GM18517 (cell line): ENCODE data around the gene CCZ1B.
"Not testable (repeated sequence)": the region's sequence is repeated elsewhere in the genome, so short reads cannot be mapped to it uniquely, and the experiment has no call there.

ENCODE experiments used
- ATAC-seq: cut with Tn5 transposase; IDR thresholded peaks from one replicate; pipeline ENCODE4 v1.9.1; 2021; ENCODE audit warnings: mild to moderate bottlenecking, moderate library complexity; ENCODE audit not compliant: unreplicated experiment

The CCZ1B gene

DNA sequence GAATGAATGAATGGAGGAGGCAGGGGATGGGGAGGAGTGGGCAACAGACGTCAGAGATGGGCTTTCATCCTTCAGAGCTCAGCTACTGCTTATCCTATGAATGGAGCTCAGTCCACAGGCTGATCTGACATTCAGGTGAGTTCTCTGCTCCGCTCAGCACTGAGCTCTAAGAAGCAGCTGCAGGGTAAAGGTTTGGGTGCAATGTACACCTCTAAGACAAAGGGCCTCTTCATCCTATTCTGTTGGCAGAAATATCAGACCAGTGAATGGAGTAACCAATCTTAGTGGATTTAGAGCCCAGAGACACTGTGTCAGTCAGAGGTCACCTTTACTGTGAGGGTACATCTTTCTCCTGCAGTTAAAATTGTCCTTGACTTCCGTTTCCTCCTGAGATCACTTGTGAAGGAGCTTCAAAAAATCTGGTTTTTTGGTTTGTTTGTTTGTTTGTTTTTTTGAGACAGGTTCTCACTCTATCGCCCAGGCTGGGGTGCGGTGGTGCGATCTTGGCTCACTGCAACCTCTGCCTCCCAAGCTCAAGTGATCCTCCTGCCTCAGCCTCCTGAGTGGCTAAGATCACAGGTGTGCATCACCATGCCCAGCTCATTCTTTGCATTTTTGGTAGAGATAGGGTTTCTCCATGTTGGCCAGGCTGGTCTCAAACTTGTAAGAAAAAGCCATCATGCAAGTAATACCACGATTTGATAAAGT, 5.1 kb upstream of the CCZ1B start:
- ATAC-seq: no peak

DNA sequence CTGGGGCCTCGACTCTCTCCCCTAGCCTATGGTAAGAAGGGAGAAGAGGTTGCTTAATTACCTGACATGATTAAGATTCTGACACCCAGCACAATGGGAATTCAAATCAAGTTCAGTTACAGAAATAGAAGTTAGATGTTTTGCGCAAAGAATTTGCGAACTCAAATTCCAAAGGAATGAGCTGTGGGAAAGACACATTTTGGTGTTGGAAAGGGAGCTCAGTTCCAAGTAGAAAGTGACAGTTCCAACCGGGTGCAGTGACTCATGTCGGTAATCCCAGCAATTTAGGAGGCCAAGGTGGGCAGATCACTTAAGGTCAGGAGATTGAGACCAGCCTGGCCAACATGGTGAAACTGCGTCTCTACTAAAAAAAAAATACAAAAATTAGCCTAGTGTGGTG, 4.0 kb upstream of the CCZ1B start:
- not testable (repeated sequence) for ATAC-seq

DNA sequence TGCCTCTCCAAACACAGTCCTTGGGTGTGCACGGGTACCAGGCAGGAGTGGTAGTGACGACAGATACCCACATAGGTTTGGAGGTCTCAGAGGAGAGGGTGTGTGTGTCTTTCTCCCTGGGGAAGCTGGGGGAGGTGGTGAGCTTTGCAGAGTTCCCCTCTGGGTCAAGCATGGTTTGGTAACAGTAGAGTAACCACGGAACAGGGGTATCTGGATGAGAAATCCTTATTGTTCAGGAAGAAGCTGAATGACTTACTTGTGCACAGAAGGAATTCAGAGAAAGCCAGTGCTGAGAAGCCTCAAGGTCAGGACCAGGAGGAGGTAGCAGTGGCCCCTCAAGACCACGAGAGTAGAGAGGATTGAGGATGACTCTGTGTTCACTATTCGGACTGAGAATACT, 3.5 kb upstream of the CCZ1B start:
- ATAC-seq: not testable (repeated sequence)

DNA sequence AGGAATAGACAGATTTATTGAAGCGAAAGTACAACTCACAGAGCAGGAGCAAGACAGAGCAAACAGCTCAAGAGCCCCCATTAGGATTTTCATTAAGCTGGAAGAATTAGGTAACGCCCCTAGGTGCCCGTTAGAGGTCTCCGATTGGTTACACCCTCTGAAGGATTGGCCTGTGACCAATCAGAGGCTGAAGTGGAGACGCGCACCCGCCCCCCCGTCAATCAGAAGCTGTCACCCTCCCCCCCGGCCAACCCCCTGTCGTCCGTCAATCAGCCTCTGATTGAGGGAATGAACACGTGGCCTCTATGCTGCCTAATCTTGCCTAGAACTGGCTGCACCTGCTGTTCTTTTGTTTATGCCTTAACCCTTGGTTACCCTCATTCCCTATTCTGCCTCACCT, 1.1 kb upstream of the CCZ1B start:
- not testable (repeated sequence) for ATAC-seq

DNA sequence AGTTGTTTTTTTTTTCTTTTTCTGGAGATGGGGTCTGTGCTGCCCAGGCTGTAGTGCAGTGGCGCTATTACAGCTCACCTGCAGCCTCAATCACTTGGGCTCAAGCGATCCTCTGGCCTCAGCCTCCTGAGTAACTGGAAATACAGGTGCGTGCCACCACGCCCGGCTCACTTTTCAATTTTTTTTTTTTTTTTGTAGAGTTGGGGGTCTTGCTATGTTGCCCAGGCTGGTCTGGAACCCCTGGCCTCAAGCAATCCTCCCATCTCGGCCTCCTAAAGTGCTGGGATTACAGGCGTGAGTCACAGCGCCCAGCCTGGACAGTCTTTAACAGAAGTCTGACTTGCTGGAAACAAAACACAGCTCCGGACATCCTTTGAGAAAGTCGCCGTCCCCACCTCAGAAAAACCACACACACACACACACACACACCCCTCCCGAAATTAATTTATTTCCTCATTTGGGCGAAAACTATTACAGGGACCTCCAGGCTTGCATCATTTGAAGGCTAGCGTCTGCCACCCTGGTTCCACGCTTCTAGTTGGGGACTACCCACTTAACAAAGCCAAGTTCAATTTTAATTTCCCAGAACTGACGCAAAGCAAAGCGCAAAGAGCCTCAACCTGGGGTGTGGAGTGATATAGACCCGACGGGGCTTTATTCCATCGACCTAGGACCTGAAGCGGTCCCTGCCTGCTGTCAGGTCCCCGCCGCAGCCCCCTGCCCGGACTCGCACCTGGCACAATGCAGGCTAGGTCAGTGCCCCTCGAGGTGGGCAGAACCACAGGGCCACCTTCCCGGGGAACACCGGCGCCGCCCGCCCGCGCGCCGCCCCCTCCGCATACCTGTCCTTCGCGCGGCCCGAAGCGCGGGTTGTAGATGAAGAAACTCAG, 594 bp downstream of the CCZ1B start:
- peak; percentile 51 for ATAC-seq

DNA sequence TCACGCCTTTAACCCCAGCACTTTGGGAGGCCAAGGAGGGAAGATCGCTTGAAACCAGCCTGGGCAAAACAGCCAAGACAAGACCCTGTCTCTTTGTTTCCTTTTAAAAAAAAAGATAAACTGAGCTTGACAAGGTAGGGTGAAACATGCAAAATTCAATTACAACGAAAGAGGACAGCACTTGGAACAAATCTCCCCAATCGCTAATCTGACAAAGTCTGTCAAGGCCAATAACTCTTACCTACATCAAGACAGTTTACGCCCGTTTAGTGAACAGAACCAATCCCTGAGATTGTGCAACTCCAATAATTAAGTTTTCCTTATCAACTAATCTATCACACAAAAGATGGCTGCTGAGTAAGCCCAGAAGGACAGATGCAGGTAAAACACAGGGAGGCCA, 4.5 kb downstream of the CCZ1B start:
- ATAC-seq: not testable (repeated sequence)

DNA sequence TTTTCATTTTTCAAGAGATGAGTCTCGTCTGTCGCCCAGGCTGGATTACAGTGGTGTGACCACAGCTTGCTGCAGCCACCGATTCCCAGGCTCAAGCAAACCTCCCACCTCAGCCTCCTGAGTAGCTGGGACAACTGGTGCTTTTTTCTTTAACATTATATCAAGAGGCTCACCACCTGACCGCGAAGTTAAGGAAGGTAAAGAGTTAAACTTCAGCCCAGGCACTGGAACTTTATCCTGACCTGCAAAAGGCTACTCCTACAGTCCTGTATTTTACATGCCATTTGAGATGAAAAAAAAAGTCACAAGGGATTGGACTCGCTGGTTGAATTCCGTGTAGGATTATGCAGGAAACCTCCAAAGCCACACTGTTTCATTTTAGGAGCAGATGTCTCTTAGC, 10.6 kb downstream of the CCZ1B start:
- not testable (repeated sequence) for ATAC-seq

DNA sequence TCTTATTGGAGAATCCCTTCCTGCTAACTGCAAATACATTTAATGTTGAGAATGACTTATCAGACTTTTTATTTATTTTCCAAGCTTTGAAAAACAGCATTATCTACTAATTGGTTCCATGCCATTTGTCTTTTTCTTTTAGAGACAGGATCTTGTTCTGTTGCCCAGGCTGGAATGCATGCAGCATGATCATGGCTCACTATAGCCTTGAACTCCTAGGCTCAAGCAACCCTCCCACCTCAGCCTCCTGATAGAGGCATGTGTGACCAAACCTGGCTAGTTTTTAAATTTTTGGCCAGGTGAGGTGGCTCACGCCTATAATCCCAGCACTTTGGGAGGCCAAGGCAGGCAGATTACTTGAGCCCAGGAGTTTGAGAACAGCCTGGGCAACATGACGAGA, 13.1 kb downstream of the CCZ1B start:
- not testable (repeated sequence) for ATAC-seq

DNA sequence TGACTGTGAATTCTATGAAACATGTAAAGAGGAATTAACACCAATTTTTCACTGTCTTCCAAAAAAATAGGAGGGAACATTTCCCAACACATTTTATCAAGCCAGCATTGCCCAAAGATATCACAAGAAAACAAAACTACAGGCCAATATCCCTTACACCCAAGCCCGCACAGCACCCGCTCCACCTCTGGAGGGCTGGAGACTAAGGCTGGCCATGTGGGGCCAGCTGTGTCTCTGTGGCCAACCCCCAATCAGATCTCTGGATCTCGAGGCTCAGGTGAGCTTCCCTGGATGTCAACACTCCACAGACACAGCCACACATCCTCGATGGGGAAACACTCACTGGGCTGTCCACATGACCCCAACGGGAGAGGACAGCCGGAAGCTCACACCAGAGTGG, 18.1 kb downstream of the CCZ1B start:
- ATAC-seq: not testable (repeated sequence)

DNA sequence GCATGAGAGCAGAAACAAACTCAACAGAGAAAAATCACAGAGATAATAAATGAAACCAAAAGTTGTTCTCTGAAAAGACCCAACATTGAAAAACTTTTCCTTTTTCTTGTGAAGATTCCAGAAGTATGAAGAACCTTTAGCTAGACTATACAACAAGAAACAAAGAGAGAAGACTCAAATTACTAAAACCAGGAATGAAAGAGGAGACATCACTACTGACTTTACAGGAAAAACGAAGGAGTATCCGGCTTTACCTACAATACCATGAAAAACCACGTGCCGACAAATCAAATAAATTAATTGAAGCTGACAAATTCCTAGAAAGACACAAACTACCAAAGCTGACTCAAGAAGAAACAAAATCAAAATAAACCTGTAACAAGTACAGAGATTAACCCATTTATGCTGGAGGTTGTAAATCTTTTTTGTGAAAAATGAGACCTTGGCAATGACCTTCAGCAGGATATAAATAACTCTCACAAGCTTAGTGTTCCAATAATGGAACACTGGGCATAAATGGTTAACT, 18.6 kb downstream of the CCZ1B start:
- not testable (repeated sequence) for ATAC-seq

DNA sequence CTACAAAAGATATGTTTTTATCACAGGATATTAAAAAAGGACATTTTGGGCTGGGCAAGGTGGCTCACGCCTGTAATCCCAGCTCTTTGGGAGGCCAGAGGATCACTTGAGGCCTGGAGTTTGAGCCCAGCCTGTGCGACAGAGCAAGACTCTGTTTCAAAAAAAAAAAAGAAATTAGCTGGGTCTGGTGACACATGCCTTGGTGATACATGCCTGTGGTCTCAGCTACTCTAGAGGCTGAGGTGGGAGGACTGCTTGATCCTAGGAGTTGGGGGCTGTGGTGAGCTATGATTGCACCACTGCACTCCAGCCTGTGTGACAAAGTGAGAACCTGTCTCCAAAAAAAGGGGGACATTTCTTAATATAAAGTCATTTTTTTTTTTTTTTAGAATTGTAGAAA, 25.7 kb downstream of the CCZ1B start:
- not testable (repeated sequence) for ATAC-seq

DNA sequence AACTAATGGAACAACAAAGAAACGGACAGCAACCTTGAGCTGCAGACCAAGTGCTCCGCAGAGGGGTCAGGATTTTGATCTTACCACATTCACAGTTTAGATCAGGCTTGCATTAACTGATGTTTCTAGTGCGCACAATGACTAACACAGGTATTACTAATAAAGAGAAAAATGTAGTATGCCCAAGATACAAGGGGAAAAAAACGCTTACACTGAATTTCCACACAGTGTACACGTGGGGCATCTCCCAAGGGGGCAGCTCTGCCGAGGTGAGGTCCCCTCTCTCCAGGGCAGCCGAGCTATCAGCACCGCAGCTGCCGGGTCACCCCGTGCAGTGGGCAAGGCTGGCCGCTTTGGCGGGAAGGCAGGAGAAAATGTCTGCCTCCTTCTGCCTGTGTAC, 26.2 kb downstream of the CCZ1B start:
- ATAC-seq: not testable (repeated sequence)

DNA sequence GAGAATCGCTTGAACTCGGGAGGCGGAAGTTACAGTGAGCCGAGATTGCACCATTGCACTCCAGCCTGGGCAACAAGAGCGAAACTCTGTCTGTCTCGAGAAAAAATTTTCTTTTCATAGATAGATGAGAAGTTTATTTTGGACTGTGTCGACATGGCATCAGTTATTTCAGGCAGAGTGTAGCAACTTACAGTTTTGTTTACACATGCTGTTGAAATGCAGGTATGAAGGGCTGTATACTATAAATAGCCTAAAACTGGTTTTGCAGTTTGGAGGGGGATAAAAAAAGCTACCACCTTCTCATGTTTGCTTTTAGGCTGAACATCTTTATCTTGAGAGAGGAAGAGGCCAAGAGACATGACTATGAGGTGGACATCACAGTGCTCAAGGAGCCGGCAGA, 28.0 kb downstream of the CCZ1B start:
- ATAC-seq: not testable (repeated sequence)

DNA sequence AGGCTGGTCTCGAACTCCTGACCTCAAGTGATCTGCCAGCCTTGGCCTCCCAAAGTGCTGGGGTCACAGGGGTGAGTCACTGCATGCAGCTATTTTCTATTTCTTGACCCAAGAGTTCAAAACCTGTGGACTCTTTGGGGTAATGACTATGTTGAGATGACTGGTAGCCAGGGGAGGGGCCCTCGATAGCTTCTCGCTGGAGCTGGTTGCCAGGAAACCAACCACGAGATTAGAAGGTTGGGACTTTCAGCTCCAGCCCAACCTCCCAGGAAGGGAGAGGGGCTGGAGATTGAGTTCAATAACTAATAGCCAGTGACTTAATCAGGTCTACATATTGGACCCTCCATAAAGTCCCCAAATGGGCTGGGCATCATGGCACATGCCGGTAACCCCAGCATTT, 28.9 kb downstream of the CCZ1B start:
- ATAC-seq: not testable (repeated sequence)

DNA sequence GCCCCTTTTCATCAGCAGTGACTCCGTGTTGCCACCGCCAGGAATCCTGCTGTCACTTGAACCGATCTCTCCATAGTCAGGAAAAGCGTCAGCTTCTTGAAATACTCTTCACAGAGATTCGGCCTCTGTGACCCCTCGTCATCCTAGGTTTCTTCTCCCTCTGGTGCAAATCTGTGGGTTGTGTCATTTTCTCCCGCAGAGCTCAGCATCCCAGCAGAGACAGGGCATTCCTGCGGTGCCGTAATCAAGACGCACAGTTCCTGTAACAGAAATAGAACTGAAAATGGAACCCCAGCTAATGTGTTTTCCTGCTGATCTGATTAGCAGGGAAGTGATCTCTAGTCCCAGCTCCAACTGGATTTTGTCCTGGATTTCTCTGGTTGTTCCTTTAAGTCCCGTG, 31.8 kb downstream of the CCZ1B start:
- ATAC-seq: not testable (repeated sequence)

DNA sequence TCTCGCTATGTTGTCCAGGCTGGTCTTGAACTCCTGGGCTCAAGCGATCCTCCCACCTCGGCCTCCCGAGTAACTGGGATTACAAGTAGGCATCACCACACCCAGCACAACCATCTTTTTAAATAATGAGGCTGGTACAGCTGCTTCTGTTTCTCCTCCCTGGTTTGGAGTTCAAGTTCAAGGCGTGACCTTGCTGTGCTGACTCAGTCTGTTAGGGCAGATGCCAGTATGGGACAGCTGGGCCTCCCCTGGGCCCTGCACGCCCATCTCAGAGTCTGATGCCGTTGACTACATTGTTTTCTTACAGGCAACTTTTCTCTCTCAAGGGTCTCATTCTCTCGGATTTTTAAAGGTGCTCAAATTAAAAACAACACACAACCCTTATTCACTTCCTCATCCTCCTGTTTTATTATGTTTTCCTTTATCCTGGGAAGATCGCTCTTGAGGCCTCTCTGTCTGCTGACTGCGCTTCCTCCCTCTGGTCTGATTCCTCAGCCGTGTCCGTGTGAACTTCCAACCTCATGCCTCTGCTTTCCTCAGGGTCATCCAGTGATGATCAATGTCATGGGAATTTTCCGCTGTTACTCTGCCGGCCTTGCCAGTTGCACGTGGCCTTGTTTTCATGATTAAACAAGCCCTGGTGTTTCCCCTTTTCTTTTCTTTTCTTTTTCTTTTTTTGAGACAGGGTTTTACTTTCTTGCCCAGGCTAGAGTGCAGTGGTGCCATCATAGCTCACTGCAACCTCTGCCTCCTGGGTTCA, 33.8 kb downstream of the CCZ1B start:
- not testable (repeated sequence) for ATAC-seq

DNA sequence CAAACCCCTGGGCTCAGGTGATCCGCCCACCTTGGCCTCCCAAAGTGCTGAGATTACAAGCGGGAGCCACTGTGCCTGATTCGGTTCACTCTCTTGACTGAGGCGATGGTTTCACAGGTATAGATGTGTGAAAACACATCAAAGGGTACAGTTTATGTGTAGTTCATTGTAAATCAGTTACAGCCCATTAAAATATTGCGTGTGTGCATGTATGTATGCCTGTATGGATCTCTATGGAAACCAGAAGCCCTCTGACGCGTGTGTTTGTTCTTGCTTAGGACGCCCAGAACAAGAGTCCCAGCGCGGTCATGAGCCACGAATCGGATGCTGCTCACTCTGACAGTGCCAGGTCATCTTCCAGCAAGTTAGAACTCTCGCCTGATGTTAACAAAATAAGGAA, 36.7 kb downstream of the CCZ1B start:
- ATAC-seq: not testable (repeated sequence)

DNA sequence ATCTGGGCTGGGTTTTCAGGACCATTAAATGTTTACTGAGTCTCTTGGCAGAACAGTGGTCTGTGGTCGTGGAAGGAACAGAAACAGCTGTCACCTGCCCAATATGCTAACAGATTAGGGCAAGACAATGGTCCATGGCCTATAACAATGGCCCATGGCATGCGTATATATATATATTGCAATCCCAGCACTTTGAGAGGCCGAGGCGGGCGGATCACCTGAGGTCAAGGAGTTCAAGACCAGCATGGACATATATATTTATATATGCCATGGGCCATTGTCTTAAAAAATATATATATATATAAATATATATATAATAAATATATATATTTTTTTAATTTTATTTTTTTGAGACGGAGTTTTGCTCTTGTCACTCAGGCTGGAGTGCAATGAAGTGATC, 44.5 kb downstream of the CCZ1B start:
- not testable (repeated sequence) for ATAC-seq

DNA sequence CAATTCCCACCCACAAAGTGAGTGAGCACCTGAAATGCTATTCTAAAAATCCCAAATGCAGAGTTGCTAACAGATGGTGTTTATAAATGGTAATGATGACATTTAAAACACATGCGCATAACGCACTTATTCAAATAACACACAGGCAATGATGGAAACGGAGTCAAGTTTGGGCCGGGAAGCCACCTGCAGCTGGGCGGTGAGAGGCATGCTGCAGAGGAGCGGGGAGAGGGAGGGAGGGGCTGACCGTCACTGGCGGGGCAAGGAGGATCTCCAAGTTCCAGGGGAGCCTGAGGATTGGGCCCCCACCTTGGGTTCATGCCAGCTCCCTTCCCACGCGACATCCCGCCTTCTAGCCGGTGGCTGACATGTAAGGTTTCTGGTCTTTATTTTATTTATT, 64.9 kb downstream of the CCZ1B start:
- not testable (repeated sequence) for ATAC-seq

DNA sequence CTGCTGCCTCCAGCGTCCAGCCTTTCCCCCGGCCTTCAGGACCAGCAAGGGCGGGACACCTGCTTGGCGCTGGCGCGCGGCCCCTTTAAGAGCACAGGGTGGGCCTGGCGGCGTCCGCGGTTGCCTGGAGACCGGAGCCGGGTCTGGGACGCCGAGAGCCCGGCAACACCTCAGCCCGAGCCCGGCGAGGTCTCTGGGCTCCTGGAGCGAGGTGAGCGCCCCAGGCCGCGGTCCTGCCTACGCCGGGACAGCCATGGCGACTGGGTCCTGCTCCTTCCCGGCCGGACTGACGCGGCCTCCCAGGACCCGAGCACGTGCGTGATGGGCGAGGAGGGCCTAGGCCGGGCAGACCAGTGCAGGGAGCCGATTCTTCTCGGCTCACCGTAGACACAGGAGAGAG, 72.1 kb downstream of the CCZ1B start, which contains the start of gene RSPH10B2:
Gene RSPH10B2 (plus strand): TSS at position 140 of the 400 bp plus-strand sequence. CDS start 3,575 bp downstream, outside the sequence.
- ATAC-seq: not testable (repeated sequence)

DNA sequence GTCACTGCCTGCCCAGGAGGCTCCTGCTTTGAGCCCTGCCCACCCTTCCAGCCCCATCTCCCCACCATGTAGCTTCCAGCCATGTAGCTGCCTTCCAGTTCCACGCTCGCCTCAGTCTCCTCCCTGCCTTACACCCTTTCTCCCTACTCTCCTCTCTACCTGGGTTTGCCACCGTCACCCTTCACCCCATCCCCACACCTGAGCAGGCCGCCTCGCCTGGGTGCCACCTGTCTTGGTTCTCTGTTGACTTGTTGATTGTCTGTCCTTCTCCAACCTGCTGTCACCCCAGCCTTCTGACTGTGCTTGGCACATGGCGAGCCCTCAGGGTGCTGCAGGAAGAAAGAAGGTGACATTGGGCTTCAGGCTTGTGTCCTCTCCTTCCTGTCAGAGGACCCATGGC, 75.9 kb downstream of the CCZ1B start:
- not testable (repeated sequence) for ATAC-seq
